WERI-Rb-1 (cell line): ENCODE measurements around the gene GPR132.
"Not testable (repeated sequence)": the region's sequence is repeated elsewhere in the genome, so short reads cannot be mapped to it uniquely, and the experiment has no call there.

Source experiments
- DNase-seq: peaks from one replicate; pipeline ENCODE4 v3.0.0-alpha.2; 2020
- H3K27ac ChIP-seq: fragments of 250-450 bp; sonication (Bioruptor Pico); 2 replicates; pipeline ENCODE4 v1.5.1; 2020; ENCODE audit warnings: mild to moderate bottlenecking, moderate library complexity
- H3K27me3 ChIP-seq: fragments of 250-450 bp; sonication (Bioruptor Pico); 2 replicates; pipeline ENCODE4 v1.5.1; 2021; ENCODE audit warnings: mild to moderate bottlenecking, low read depth, moderate library complexity; ENCODE audit not compliant: insufficient read depth, severe bottlenecking
- H3K36me3 ChIP-seq: fragments of 250-450 bp; sonication (Bioruptor Pico); 2 replicates; pipeline ENCODE4 v1.5.1; 2020; ENCODE audit warnings: mild to moderate bottlenecking, moderate library complexity
- H3K4me3 ChIP-seq: 2 replicates; pipeline ENCODE4 v1.5.1; 2011; ENCODE audit warnings: low read depth, mild to moderate bottlenecking, control low read depth, low read length
- H3K9me3 ChIP-seq: fragments of 250-450 bp; sonication (Bioruptor Pico); 2 replicates; pipeline ENCODE4 v1.5.1; 2021; ENCODE audit warnings: mild to moderate bottlenecking, moderate library complexity; ENCODE audit not compliant: severe bottlenecking
- CTCF ChIP-seq: IDR thresholded peaks from 2 replicates; pipeline ENCODE4 v1.5.1; 2011; ENCODE audit warnings: low read depth, mild to moderate bottlenecking, control low read depth, inconsistent platforms, low read length

The GPR132 gene

GRCh38 chr14:105065280-105066228 is at the start of gene GPR132:
TSS of gene GPR132 (minus strand) at chr14:105065430. CDS start at chr14:105055420, 10,010 bp downstream.
- peak within 1 kb of the TSS; percentile 19; the same call in 1 of the 2 replicates for H3K27ac ChIP-seq

GRCh38 chr14:105109243-105109642 is 44.0 kb upstream of the GPR132 start:
- not testable (repeated sequence) for H3K27ac ChIP-seq, H3K27me3 ChIP-seq, DNase-seq, H3K4me3 ChIP-seq, H3K36me3 ChIP-seq, H3K9me3 ChIP-seq

More at GRCh38 chr14:105065280-105066228, at the start of gene GPR132:
- no peak for TF ChIP-seq CTCF
- Histone ChIP-seq H3K36me3 (no peaks in the 10 kb centered on the region), H3K27me3 (no peaks in the 10 kb centered on the region), H3K9me3 (no peaks in the 10 kb centered on the region), H3K4me3 (no peak within 1 kb of the TSS)
- DNase-seq, result no peak

- Histone ChIP-seq H3K36me3 (no peaks in the 10 kb centered on the region), H3K27me3 (no peaks in the 10 kb centered on the region), H3K9me3 (peaks cover 6% of the 10 kb centered on the region), H3K27ac (no peak overlapping the region), H3K4me3 (no peak overlapping the region)
- no peak for TF ChIP-seq CTCF
- no peak for DNase-seq
Measured at GRCh38 chr14:105108516-105108864, 43.3 kb upstream of the GPR132 start.

GRCh38 chr14:105107781-105108515 is 42.7 kb upstream of the GPR132 start:
- Histone ChIP-seq H3K27ac (no peak overlapping the region), H3K27me3 (no peaks in the 10 kb centered on the region), H3K36me3 (no peaks in the 10 kb centered on the region), H3K4me3 (no peak overlapping the region), H3K9me3 (peaks cover 5% of the 10 kb centered on the region)
- no peak for TF ChIP-seq CTCF
- DNase-seq, result no peak

GRCh38 chr14:105107351-105107750 is 42.1 kb upstream of the GPR132 start:
- no peaks in the 10 kb centered on the region for H3K36me3 ChIP-seq
- H3K27me3 ChIP-seq, result no peaks in the 10 kb centered on the region
- DNase-seq, result no peak
- H3K9me3 ChIP-seq, result peaks cover 5% of the 10 kb centered on the region
- H3K27ac ChIP-seq, result no peak overlapping the region
- H3K4me3 ChIP-seq, result no peak overlapping the region
- no peak for TF ChIP-seq CTCF

- Histone ChIP-seq H3K4me3 (no peak overlapping the region), H3K27ac (no peak overlapping the region), H3K9me3 (peaks cover 10% of the 10 kb centered on the region), H3K27me3 (no peaks in the 10 kb centered on the region), H3K36me3 (no peaks in the 10 kb centered on the region)
- no peak for TF ChIP-seq CTCF
- DNase-seq, result no peak
Measured at GRCh38 chr14:105105158-105105557, 39.9 kb upstream of the GPR132 start.
